Keratinocyte (primary cell): ENCODE data around the gene SLC4A5.

Experiments
- CTCF ChIP-seq, 3 experiments: IDR thresholded peaks in 1 of 3; conservative IDR thresholded peaks in 1 of 3; optimal IDR thresholded peaks in 1 of 3; 2 replicates in 2 of 3; 3 replicates in 1 of 3; pipeline versions ENCODE3 to v1.5.1; 2011; ENCODE audit warnings: low read length in 3 of 3, mild to moderate bottlenecking in 3 of 3, moderate library complexity in 2 of 3, control low read depth in 1 of 3, inconsistent platforms in 1 of 3; ENCODE audit not compliant: insufficient read depth in 2 of 3; ENCODE audit errors: extremely low read depth in 1 of 3
- EZH2 ChIP-seq: IDR thresholded peaks from one replicate; pipeline ENCODE4 v1.6.1; 2012; ENCODE audit warnings: inconsistent platforms, mild to moderate bottlenecking, low read length, moderate library complexity

GRCh38 chr2:74304332-74305148 is 38.7 kb downstream of the SLC4A5 start:
- TF ChIP-seq CTCF (optimal IDR thresholded peaks at IDR 0.05 in 1 of 3, IDR thresholded peaks at IDR 0.05 in 1 of 3, conservative IDR thresholded peaks at IDR 0.05 in 1 of 3; ENCODE audit: extremely low read depth in 1 of 3, insufficient read depth in 2 of 3, low read length in 3 of 3) (no peak), EZH2 (no peak)
